ENCODE data around the gene IKZF5.

DNA sequence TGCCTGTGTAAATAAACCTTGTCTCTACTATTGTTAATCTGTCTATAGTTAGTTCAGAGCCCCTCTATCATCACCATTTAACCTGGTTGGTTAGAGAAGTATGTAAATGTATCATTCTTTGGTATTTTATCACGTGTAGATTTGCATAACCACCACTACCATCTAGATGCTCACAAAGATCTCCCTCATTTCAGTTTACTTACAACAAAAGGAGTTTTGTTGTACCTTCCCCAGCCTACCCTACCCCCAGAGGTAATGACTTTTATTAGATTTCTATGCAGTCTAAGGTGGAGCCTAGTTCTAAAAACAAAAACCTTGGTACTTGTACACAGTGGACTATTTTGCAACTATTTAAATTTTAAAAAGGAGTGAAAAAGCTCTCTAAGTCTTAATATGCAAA is 17.7 kb upstream of the IKZF5 start:
- TF ChIP-seq, protein P1, sequence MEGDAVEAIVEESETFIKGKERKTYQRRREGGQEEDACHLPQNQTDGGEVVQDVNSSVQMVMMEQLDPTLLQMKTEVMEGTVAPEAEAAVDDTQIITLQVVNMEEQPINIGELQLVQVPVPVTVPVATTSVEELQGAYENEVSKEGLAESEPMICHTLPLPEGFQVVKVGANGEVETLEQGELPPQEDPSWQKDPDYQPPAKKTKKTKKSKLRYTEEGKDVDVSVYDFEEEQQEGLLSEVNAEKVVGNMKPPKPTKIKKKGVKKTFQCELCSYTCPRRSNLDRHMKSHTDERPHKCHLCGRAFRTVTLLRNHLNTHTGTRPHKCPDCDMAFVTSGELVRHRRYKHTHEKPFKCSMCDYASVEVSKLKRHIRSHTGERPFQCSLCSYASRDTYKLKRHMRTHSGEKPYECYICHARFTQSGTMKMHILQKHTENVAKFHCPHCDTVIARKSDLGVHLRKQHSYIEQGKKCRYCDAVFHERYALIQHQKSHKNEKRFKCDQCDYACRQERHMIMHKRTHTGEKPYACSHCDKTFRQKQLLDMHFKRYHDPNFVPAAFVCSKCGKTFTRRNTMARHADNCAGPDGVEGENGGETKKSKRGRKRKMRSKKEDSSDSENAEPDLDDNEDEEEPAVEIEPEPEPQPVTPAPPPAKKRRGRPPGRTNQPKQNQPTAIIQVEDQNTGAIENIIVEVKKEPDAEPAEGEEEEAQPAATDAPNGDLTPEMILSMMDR (IDR thresholded peaks at IDR 0.05; ENCODE audit: low read length): no peak
- TF ChIP-seq EZH2 (IDR thresholded peaks at IDR 0.05; ENCODE audit: borderline replicate concordance, low read length): no peak

Measured in OCI-LY1 (cell line).